Small intestine (tissue), 7 donors: ENCODE measurements around the gene ZNF844. TPM values are rescaled to one million over a fixed set of nuclear protein-coding genes. Genes with fewer than 3 reads are reported as not detected.
"Not testable (repeated sequence)": the region's sequence is repeated elsewhere in the genome, so short reads cannot be mapped to it uniquely, and the experiment has no call there.

Experiments used
- DNase-seq, 2 donors: peaks; one replicate each; pipeline versions ENCODE4 v3.0.0 to v3.0.0-alpha.2; 2013
- FAIRE-seq: peaks from 2 replicates; lab custom pipeline; 2012; peaks lifted over from hg19 to GRCh38; lab: Jason Lieb, UNC
- H3K27ac ChIP-seq, 3 donors: one replicate each; pipeline ENCODE4 v1.5.1; 2013; ENCODE audit warnings: low read length in 2 of 3, mild to moderate bottlenecking in 2 of 3, control low read depth in 1 of 3, inconsistent platforms in 1 of 3, low read depth in 1 of 3, moderate library complexity in 1 of 3
- H3K27me3 ChIP-seq, 3 donors: one replicate each; pipeline ENCODE4 v1.6.1; 2013; ENCODE audit warnings: low read length in 3 of 3, inconsistent platforms in 1 of 3; ENCODE audit not compliant: control insufficient read depth in 3 of 3, insufficient read depth in 3 of 3
- H3K36me3 ChIP-seq, 3 donors: one replicate each; pipeline ENCODE4 v1.6.1; 2013; ENCODE audit warnings: low read length in 3 of 3, inconsistent platforms in 1 of 3, low read depth in 1 of 3, mild to moderate bottlenecking in 1 of 3, moderate library complexity in 1 of 3; ENCODE audit not compliant: control insufficient read depth in 3 of 3, insufficient read depth in 2 of 3
- H3K4me1 ChIP-seq, 3 donors: one replicate each; pipeline ENCODE4 v1.6.1; 2013; ENCODE audit warnings: low read length in 2 of 3, inconsistent platforms in 1 of 3, low read depth in 1 of 3, mild to moderate bottlenecking in 1 of 3, moderate library complexity in 1 of 3; ENCODE audit not compliant: control insufficient read depth in 3 of 3, insufficient read depth in 2 of 3
- H3K4me3 ChIP-seq, 3 donors: one replicate each; pipeline ENCODE4 v1.5.1; 2013; ENCODE audit warnings: low read length in 3 of 3, control low read depth in 1 of 3, inconsistent platforms in 1 of 3, low read depth in 1 of 3, mild to moderate bottlenecking in 1 of 3, moderate library complexity in 1 of 3
- H3K9me3 ChIP-seq, 2 donors: one replicate each; pipeline ENCODE4 v1.6.1; 2013; ENCODE audit warnings: low read depth in 1 of 2, low read length in 1 of 2; ENCODE audit not compliant: control insufficient read depth in 2 of 2, insufficient read depth in 1 of 2
- WGBS, 3 donors: extraction: QIAGEN DNeasy Blood & Tissue Kit; methylation state at CpG; one replicate each; pipeline ENCODE4 v1.1.7; 2013; 5-methylcytosine and 5-hydroxymethylcytosine counted together
- polyA plus RNA-seq, 4 donors: library from polyadenylated mRNA; stranded (reverse) in 3 of 4; unstranded in 1 of 4; fragments of 200-250 nt in 3 of 4; fragments of 120-200 nt in 1 of 4; gene quantifications; one replicate each; pipeline versions ENCODE4 v1.2.1 to v1.2.3, GENCODE V29; 2013
- donor health status: healthy with polysubstance abuse.
- donor health status: control.
- donor health status: control.
- donor health status: Bipolar disorder and iron deficiency.
- donor health status: healthy.

The ZNF844 gene
- polyA plus RNA-seq, 4 donors: 1.6 to 17.1 (median 2.4) TPM

GRCh38 chr19:12042893-12043292 is 21.6 kb upstream of the ZNF844 start:
- Histone ChIP-seq H3K9me3 (peaks cover 0 to 52% of the 10 kb centered on the region in 2 donors), H3K27ac (no peak overlapping the region), H3K4me1 (no peaks in the 10 kb centered on the region), H3K27me3 (no peaks in the 10 kb centered on the region), H3K36me3 (no peaks in the 10 kb centered on the region), H3K4me3 (no peak overlapping the region)
- DNase-seq (no peak), FAIRE-seq (no peak)

- no peak overlapping the region for H3K4me3 ChIP-seq
- DNase-seq (no peak), FAIRE-seq (no peak)
- 94 to 95% (median 95%) methylated on average over 5 of the region's 5 CpGs for WGBS, 3 donors
- no peak overlapping the region for H3K27ac ChIP-seq
- H3K4me1 ChIP-seq: no peaks in the 10 kb centered on the region
- H3K36me3 ChIP-seq: no peaks in the 10 kb centered on the region
- peaks cover 0 to 52% of the 10 kb centered on the region in 2 donors for H3K9me3 ChIP-seq
- H3K27me3 ChIP-seq: no peaks in the 10 kb centered on the region
These were observed 20.6 kb upstream of the ZNF844 start for GRCh38 chr19:12043752-12044422.

GRCh38 chr19:12047868-12048267 is 16.7 kb upstream of the ZNF844 start:
- Histone ChIP-seq H3K9me3 (peaks cover 0 to 37% of the 10 kb centered on the region in 2 donors), H3K27me3 (no peaks in the 10 kb centered on the region), H3K4me1 (peaks cover 0 to 6% (median 0%) of the 10 kb centered on the region in 3 donors), H3K27ac (no peak overlapping the region), H3K4me3 (no peak overlapping the region), H3K36me3 (no peaks in the 10 kb centered on the region)
- 96 to 100% (median 99%) methylated on average over 2 of the region's 2 CpGs for WGBS, 3 donors
- DNase-seq: no peak
- no peak for FAIRE-seq

- Histone ChIP-seq H3K4me3 (peak overlapping the region; percentile 42 to 81 (median 51)), H3K4me1 (peaks cover 0 to 6% (median 0%) of the 10 kb centered on the region in 3 donors), H3K27me3 (peaks cover 0 to 2% (median 0%) of the 10 kb centered on the region in 3 donors), H3K27ac (no peak overlapping the region), H3K9me3 (peaks cover 0 to 5% of the 10 kb centered on the region in 2 donors), H3K36me3 (no peaks in the 10 kb centered on the region)
- DNase-seq (peak; percentile 9 to 37), FAIRE-seq (no peak)
- WGBS, 3 donors: 0 to 1% (median 1%) methylated on average over 14 of the region's 14 CpGs
These were observed 12.4 kb upstream of the ZNF844 start for GRCh38 chr19:12052091-12052496.

- Histone ChIP-seq H3K36me3 (no peaks in the 10 kb centered on the region), H3K27ac (peak within 1 kb of the TSS in 2 of 3 donors; percentile 65 to 67), H3K27me3 (peaks cover 0 to 2% (median 0%) of the 10 kb centered on the region in 3 donors), H3K9me3 (no peaks in the 10 kb centered on the region), H3K4me3 (peak within 1 kb of the TSS; percentile 42 to 81 (median 51)), H3K4me1 (peaks cover 0 to 6% (median 0%) of the 10 kb centered on the region in 3 donors)
- FAIRE-seq: no peak
- peak; percentile 77 to 93 for DNase-seq
- 0 to 2% (median 1%) methylated on average over 39 to 46 of the region's 46 CpGs for WGBS, 3 donors
These were observed 11.9 kb upstream of the ZNF844 start, which contains the start of gene ZNF878 for GRCh38 chr19:12052497-12053169. ZNF878 (minus strand) TSS chr19:12052961; CDS start chr19:12052801, 160 bp downstream.

GRCh38 chr19:12055784-12056183 is 8.7 kb upstream of the ZNF844 start:
- FAIRE-seq (no peak), DNase-seq (no peak)
- Histone ChIP-seq H3K9me3 (no peaks in the 10 kb centered on the region), H3K36me3 (no peaks in the 10 kb centered on the region), H3K4me1 (peaks cover 0 to 6% (median 0%) of the 10 kb centered on the region in 3 donors), H3K4me3 (no peak overlapping the region), H3K27ac (no peak overlapping the region), H3K27me3 (peaks cover 0 to 2% (median 0%) of the 10 kb centered on the region in 3 donors)
- 66 to 79% (median 71%) methylated on average over 5 of the region's 5 CpGs for WGBS, 3 donors

GRCh38 chr19:12075538-12076139 is 11.1 kb downstream of the ZNF844 start:
- no peak for DNase-seq
- H3K36me3 ChIP-seq: peaks cover 23 to 28% (median 24%) of the 10 kb centered on the region in 3 donors
- H3K27me3 ChIP-seq: no peaks in the 10 kb centered on the region
- no peaks in the 10 kb centered on the region for H3K4me1 ChIP-seq
- no peak for FAIRE-seq
- 93 to 96% (median 95%) methylated on average over 3 of the region's 3 CpGs for WGBS, 3 donors
- peaks cover 6 to 88% of the 10 kb centered on the region in 2 donors for H3K9me3 ChIP-seq
- H3K27ac ChIP-seq: no peak overlapping the region
- no peak overlapping the region for H3K4me3 ChIP-seq

- H3K27ac ChIP-seq, H3K4me1 ChIP-seq, DNase-seq, FAIRE-seq, H3K4me3 ChIP-seq, H3K27me3 ChIP-seq: not testable (repeated sequence)
- Histone ChIP-seq H3K36me3 (peaks cover 23 to 25% (median 24%) of the 10 kb centered on the region in 3 donors), H3K9me3 (peaks cover 6 to 89% of the 10 kb centered on the region in 2 donors)
- 95 to 96% (median 96%) methylated on average over 3 of the region's 3 CpGs for WGBS, 3 donors
These were observed 11.8 kb downstream of the ZNF844 start for GRCh38 chr19:12076331-12076730.
